ENCODE results near the gene FAM20C.
"Not testable (repeated sequence)": the region's sequence is repeated elsewhere in the genome, so short reads cannot be mapped to it uniquely, and the experiment has no call there.

Gene FAM20C

DNA sequence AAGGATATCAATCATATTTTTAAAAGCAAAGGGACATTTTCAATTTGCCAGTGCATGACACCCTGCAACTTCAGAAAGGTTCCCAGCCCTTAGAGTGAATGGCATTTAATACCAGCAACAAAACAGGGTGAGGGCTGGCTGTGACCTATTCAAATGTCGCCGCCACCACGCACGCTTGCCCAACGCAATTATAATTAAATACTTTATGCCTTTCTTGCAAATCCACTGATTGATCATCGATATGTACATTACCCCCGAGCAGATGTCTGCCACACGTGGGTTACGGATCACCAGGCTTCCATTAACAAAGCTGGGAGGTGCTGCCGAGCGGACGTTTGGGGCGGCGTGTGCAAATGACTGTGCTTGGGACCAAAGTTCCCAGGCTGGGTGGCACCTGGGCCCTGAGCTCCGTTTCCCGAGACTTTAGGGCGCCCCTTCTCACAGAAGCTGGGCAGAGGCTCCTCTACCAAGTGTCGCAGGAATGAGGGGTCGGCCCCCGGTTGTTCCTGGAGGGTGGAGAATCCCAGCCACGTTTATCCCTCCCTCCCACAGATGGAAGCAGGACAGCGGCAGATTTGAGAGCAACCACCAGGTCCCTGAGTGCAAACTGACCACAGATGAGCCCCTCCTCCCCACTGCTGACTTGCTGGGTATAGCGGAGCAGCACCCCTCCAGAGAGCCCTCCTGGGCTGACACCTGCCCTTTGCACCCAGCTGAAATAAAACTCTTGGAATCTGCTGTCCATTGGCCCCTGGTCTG lies 101.5 kb downstream of the FAM20C start:
- DNase-seq (ENCODE audit: low read depth in 2 of 2), result no peak

DNA sequence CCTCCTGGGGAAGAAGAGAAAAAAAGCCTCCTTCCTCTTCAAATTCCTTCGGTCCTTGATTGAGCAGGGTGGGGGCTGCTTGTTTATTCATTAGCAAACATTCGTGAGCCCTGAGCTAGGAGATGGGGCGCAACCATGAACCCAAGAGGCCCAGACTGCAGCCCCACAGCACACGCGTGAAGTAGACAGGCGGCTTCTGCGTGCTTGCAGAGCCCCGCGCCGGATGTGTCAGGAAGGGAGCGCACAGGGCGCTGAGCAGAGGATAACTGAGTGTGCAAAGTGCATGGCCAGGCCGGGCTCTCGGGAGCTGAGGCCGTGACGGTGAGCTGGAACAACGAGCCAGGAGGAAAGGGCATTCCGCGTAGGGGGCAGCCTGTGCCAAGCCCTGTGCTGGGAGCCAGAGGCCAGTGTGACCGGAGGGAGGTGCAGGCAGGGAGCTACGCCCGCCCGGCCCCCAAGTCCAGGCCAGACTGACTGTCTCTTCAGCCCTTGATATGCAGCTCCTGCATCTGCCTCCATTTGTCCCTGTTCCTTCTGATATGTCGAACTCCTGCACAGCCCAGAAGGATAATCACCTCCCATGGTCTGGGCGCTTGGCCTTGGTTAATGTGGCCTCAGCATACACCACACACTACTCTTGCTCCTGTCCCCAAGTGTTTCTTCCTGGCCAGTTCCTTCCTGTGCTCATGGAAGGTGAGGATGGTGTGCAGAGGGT lies 102.2 kb downstream of the FAM20C start:
- no peak for DNase-seq (ENCODE audit: low read depth in 2 of 2)

GRCh38 chr7:295155-296154 lies 103.1 kb downstream of the FAM20C start:
- no peak for DNase-seq (ENCODE audit: low read depth in 2 of 2)

DNA sequence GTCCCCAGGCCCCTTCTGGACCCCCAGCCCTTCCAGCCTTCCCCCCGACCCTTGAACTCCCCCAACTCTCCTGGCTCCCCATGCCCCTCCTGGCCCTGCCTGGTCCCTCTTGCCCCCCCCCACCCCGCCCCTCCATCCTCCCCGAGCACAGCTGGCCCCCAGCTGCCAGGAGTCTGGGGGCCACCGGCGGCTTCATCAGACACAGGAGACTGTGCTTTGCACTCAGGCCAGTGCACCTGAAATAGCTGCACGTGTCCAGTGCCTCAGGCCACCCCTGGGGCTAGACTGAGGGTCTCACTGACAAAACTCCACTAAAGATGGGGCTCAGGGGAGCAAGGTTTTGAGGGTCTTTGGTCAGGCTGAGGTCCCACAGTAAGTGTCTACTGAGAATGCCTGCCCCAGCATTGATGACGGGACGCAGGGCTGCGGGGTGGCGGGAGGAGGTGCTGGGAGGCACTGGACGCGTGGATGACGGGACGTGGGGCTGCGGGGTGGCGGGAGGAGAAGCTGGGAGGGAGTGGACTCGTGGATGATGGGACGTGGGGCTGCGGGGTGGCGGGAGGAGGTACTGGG lies 104.1 kb downstream of the FAM20C start:
- DNase-seq (ENCODE audit: low read depth in 2 of 2), result no peak

- not testable (repeated sequence) for DNase-seq (ENCODE audit: low read depth in 2 of 2)
These were observed 104.8 kb downstream of the FAM20C start for GRCh38 chr7:297141-297540.

DNA sequence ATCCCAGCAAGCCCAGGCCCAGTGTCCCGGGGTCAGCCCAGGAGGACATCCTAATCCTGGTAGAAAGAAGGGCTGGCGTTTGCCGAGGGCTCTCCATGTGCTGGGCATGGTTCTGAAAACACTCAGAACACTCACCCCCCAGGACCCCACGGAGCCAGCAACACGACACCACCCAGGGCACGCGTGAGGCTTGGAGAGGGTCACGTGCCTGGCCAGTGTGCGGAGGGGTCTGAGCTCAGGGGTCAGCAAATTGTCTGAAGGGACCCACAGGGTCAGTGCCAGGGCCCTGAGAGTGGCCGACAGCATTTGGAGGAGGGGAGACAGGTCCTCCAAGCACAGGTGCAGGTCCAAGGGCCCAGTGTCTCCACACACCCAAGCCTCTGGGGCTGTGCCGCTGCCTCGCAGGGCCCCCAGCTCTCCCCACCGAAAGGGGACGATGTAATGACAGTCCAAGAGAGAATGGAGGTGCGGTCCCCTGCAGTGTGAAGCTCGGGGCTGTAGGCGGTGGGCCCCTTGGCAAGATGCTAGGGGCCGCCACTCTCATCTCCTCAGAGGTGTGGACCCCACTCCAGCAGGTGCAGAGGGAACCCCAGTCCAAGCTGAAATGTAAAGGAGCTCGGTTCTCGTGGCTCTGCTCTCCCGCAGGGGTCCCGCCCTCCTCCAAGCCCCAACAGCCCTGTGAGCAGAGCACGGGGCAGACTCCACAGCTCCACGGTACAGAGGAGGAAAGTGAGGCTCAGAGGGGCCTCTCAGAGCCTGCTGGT lies 105.4 kb downstream of the FAM20C start:
- DNase-seq (ENCODE audit: low read depth in 2 of 2), result no peak

DNA sequence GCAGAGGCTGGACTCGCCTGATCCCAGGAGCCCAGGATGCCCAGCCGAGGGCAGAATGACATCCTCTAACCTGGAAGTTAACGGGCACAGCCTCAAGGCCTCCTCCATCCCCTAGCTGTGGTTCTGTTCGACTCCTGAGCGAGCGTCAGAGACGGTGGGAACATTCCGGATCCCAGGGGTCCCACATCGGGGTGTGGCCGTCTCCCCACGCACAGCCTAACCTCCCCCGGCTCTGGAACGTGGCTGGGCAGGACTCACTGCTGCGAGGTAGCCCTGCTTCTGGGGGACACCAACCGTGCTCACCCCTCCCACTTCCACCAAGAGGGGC lies 106.0 kb downstream of the FAM20C start:
- DNase-seq (ENCODE audit: low read depth in 2 of 2), result no peak

- no peak for DNase-seq (ENCODE audit: low read depth in 2 of 2)
These were observed 106.4 kb downstream of the FAM20C start for GRCh38 chr7:298743-299142.

GRCh38 chr7:299169-299568 lies 106.8 kb downstream of the FAM20C start:
- no peak for DNase-seq (ENCODE audit: low read depth in 2 of 2)

DNA sequence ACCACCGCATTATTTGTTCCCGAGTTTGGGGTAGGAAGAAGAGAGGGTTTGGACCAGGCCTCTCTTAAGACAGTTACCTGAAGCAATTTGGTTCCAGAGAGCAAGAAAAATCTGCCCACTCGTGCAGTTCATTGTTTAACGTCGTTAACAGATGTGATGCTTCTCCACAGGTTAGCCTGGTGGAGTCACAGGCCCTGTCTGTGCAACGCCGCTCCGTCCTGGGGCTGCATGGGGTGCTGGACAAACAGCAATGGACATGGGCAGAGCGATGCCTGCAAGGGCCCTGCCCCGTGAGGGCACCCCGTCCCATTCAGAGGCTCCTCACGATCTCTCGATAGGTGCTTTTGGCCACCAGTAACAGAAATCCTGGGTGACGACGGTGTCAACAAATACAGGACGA lies 107.3 kb downstream of the FAM20C start:
- DNase-seq (ENCODE audit: low read depth in 2 of 2), result no peak

- no peak for DNase-seq (ENCODE audit: low read depth in 2 of 2)
These were observed 107.7 kb downstream of the FAM20C start for GRCh38 chr7:300048-300447.

GRCh38 chr7:300546-301290 lies 108.3 kb downstream of the FAM20C start:
- no peak for DNase-seq (ENCODE audit: low read depth in 2 of 2)

GRCh38 chr7:301291-302053 lies 109.1 kb downstream of the FAM20C start:
- DNase-seq (ENCODE audit: low read depth in 2 of 2), result no peak

- DNase-seq (ENCODE audit: low read depth in 2 of 2), result no peak
These were observed 110.0 kb downstream of the FAM20C start for GRCh38 chr7:302054-302992.

GRCh38 chr7:303425-303824 lies 111.1 kb downstream of the FAM20C start:
- DNase-seq (ENCODE audit: low read depth in 2 of 2), result no peak

- DNase-seq (ENCODE audit: low read depth in 2 of 2), result no peak
These were observed 111.7 kb downstream of the FAM20C start for GRCh38 chr7:303884-304573.

DNA sequence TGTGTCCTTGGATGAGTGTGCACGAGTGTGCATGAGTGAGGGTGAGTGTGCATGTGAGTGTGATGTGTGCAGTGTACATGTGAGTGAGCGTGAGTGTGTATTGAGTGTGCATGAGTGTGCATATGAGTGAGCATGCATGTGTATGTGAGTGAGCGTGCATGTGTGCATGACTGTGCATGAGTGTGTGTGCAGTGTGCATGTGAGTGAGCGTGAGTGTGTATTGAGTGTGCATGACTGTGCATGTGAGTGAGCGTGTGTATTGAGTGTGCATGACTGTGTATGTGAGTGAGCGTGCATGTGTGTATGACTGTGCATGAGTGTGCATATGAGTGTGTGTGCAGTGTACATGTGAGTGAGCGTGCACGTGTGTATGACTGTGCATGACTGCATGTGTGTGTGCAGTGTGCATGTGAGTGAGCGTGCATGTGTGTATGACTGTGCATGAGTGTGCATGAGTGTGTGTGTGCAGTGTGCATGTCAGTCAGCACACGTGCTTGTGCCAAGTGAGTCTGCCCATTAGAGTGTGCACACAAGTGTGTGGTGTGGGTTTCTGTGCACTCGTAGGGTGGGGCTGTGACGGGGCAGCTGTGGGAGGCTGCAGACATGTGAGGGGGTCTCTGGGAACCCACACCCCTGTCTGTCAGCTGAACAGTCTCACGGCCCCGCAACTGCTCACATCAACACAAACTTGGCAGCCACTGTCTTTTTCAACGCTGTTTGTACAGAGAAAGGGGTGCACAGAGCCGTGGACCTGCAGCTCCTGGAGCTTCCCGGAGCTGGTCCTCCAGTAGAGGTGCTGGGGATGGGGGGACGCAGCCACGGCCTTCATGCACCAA lies 112.4 kb downstream of the FAM20C start:
- no peak for DNase-seq (ENCODE audit: low read depth in 2 of 2)

Data from stimulated activated CD8-positive, alpha-beta memory T cell treated with anti-CD3 and anti-CD28 coated beads, Interleukin-15, amount 100 ng/mL, for 4 hours (primary cell).